GM12874 (cell line): ENCODE measurements around the gene MT1HL1.

Experiments
- TF ChIP-seq, protein P1 (sequence below): IDR thresholded peaks from 2 replicates; pipeline ENCODE4 v1.5.1; 2011; ENCODE audit warnings: low read depth, mild to moderate bottlenecking, control low read depth, low read length, moderate library complexity; ENCODE audit not compliant: insufficient read depth

The MT1HL1 gene

DNA sequence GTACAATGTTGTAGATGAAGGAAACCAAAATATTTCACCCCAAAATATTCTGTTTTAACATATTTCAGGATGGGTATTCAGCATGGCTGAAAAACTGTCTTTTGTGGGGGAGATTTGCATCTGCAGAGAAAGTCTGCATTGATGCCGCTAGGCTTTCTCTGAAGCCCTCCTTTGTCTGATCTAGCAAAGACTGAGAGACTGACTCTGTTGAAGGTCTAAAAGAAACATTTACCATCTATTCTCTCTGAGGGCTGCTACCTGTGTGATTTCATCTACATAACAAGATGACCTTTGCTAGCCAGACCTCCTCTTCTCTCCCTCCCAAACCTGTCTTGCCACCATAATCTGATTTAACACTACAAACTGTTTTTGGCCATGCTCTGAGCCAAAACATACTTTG lies 12.4 kb upstream of the MT1HL1 start:
- TF ChIP-seq, protein P1, sequence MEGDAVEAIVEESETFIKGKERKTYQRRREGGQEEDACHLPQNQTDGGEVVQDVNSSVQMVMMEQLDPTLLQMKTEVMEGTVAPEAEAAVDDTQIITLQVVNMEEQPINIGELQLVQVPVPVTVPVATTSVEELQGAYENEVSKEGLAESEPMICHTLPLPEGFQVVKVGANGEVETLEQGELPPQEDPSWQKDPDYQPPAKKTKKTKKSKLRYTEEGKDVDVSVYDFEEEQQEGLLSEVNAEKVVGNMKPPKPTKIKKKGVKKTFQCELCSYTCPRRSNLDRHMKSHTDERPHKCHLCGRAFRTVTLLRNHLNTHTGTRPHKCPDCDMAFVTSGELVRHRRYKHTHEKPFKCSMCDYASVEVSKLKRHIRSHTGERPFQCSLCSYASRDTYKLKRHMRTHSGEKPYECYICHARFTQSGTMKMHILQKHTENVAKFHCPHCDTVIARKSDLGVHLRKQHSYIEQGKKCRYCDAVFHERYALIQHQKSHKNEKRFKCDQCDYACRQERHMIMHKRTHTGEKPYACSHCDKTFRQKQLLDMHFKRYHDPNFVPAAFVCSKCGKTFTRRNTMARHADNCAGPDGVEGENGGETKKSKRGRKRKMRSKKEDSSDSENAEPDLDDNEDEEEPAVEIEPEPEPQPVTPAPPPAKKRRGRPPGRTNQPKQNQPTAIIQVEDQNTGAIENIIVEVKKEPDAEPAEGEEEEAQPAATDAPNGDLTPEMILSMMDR: no peak

DNA sequence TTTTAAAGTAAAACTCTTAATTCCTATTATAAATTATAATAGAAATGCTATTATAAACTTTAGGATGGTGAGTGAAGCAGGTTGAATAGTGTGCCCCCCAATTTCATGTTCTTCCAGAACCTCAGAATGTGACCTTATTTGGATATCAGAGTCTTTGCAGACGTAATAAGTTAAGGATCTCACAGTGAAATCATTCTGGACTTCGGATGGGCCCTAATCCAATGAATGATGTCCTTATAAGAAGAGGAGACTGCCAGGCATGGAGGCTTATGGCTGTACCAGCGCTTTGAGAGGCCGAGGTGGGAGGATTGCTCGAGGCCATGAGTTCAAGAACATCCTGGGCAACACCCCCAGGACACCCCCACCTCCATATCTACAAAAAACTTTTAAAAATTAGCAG lies 9.4 kb upstream of the MT1HL1 start:
- TF ChIP-seq, protein P1: no peak

DNA sequence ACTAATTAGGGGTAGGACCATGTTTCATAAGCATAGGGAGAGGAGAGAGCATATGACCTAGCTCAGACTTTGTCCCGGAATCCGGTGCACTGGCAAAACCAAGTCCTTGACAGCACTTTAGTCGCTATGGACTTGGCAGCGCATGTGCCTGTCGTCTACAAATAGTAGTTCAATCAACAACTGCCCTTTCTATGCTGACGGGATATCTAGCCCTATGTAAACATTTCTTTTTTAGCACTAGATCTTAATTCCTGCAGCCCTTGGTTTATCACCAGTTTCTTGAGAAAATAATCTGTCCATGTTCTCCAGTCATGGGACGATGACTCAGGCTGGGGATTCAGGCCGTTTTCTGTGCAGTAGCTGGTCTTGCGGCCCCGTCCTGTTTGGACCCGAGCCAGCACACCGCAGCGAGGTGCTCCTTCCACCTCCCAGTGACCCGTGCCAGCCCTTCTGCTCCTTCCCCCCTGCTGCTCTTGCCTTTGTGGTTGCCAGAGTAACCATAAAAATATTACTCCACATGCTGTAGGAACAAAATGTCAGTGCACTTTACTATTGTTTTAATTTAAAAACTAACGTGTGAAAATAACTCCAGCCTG lies 8.6 kb upstream of the MT1HL1 start:
- TF ChIP-seq, protein P1: no peak

DNA sequence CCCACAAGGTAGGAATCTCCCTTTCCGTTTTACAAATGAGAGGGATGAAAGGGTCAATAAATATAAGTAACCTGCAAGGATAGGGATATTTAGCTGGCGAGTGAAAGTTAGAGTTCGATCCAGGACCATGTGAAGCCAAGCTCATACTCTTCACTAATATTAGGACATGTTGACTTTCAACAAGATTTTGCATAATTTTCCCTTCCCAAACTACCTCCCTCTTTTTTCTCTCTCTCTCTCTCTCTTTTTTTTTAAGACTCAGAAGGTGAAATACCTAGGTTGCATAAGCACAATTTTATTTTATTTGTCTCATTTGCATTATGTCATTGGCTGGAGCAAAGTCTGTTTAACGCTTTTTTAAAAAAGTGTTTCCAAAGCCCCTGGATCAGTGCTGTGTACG lies 8.1 kb upstream of the MT1HL1 start:
- TF ChIP-seq, protein P1: no peak

DNA sequence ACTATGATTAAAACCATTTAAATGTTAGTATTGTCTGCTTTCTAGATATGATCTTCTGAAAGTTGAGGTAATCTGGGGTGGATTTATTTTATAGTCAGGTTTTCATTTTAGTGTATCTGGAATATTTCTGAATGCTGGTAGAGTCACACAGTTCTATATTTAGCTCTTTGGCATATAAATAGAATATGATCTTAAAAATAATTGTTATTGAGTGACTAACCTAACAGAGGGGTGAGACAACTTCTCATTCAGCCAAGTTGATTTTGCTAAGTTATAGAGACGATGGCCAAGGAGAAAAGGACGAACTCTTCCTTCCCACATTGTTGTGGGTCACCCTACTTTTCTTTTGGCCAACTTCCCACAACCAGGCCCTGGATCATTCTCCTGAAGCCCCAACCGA lies 7.2 kb upstream of the MT1HL1 start:
- TF ChIP-seq, protein P1: no peak

DNA sequence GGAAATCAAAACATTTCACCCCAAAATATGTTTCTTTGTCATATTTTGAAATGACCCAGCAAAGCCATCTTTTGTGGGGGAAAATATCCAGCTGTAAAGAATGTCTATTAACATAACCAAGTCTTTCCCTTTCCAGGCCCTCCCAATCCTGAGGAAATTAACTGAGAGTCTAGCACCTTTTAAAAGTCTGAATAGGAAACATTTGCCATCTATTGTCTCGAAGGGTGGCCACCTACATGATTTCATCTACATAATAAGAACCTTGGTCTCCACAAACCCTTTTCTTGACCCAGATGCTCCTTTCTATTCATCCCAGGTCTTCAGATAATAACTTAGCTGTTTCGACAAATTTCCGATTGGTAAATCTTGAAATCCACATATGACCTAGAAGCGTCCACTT lies 5.4 kb upstream of the MT1HL1 start:
- TF ChIP-seq, protein P1: no peak

DNA sequence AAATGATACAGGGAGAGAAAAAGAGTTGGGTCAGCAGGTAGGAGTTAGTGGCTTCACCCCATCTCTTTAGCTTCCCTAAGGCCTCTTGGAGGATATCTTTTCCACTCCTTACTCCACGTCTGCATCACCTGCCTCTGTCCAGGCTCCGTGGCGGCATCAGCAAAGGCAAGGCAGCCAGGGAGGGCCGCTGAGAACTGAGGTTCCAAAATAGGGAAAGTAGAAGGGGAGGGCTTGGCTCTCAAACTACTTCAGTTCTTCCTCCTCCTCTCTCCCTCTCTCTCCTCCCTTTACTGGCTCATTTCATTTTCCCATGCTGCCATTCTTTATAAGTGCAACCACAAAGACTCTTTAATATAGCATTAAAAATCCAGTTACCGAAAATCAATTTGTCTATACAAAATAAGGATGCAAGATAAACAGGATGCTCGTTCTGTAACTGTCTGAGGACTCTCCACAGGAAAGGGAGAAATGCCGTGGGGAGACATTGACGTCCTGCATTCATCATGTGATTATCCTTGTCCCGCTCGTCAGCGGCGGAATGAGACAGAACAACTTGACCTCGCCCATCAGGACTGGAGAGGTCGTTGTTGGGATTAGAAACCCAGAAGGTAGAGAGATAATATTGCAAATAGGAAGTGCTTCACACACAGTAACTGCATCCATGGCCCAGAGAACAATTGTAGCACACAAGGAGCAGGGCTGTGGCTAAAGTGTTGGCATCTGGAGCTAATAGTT lies 3.1 kb upstream of the MT1HL1 start:
- TF ChIP-seq, protein P1: no peak
